Measurements from ENCODE around the gene CCR1.
"Not testable (repeated sequence)": the region's sequence is repeated elsewhere in the genome, so short reads cannot be mapped to it uniquely, and the experiment has no call there.

CCR1 gene

DNA sequence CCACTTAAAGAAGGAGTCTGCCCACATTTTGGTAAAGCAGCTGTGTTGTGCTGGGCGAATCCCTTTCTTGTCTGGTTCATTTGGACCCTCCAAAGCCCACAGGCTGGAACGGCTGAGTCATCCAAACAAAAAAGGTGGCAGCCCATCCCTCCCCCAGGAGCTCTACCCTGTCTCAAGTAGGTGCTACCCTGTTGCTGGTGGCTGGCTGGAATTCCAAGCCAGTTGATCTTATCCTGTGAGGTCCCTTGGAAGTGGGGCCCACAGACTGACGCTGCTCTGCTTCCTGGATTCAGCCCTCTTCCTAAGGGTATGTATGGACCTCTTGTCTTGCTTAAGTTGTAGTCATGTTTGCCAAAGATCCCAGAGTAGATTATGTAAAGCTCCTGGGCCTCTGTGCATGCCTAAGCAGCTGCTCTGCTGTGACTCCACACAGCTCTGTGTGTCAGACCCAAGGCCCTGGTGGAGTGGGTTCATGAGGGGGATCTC is 44.5 kb downstream of the CCR1 start:
- TF ChIP-seq, protein P1, sequence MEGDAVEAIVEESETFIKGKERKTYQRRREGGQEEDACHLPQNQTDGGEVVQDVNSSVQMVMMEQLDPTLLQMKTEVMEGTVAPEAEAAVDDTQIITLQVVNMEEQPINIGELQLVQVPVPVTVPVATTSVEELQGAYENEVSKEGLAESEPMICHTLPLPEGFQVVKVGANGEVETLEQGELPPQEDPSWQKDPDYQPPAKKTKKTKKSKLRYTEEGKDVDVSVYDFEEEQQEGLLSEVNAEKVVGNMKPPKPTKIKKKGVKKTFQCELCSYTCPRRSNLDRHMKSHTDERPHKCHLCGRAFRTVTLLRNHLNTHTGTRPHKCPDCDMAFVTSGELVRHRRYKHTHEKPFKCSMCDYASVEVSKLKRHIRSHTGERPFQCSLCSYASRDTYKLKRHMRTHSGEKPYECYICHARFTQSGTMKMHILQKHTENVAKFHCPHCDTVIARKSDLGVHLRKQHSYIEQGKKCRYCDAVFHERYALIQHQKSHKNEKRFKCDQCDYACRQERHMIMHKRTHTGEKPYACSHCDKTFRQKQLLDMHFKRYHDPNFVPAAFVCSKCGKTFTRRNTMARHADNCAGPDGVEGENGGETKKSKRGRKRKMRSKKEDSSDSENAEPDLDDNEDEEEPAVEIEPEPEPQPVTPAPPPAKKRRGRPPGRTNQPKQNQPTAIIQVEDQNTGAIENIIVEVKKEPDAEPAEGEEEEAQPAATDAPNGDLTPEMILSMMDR (IDR thresholded peaks at IDR 0.05; ENCODE audit: poor library complexity, severe bottlenecking) = no peak
- peaks cover 15% of the 10 kb centered on the region for H3K4me1 ChIP-seq (ENCODE audit: insufficient read depth, poor library complexity, severe bottlenecking)
- H3K27me3 ChIP-seq (ENCODE audit: insufficient read depth, poor library complexity, severe bottlenecking) = no peaks in the 10 kb centered on the region
- peaks cover 2% of the 10 kb centered on the region for H3K9me3 ChIP-seq (ENCODE audit: severe bottlenecking)
- DNase-seq (ENCODE audit: low spot score) (no peak), ATAC-seq (ENCODE audit: low read depth) (peak; percentile 82)
- no peaks in the 10 kb centered on the region for H3K36me3 ChIP-seq (ENCODE audit: low read depth)
- no peak overlapping the region for H3K4me3 ChIP-seq (ENCODE audit: severe bottlenecking)
- peak overlapping the region; percentile 77 for H3K27ac ChIP-seq (ENCODE audit: poor library complexity, severe bottlenecking)

DNA sequence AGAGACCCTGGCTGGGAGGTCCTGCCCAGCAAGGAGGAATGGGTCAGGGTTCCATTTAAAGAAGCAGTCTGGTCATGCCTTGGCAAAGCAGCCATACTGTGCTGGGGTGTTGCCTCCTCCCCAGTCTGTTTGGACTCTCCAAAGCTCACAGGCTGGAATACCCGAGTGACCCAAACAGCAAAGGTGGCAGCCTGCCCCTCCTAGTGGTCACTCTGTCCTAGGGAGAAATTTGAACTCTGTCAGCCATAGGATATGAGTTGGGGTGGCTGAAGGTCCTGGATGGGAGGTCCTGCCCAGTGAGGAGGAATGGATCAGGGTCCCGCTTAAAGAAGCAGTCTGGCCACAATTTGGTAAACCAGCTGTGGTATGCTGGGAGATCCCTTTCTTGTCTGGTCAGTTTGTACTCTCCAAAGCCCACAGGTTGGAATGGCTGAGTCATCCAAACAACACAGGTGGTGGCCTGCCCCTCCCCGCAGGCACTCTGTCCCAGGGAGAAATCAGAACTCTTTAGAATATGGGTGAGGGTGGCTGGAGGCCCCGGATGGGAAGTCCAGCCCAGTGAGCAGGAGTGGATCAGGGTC is 45.0 kb downstream of the CCR1 start:
- Histone ChIP-seq H3K4me3 (ENCODE audit: severe bottlenecking) (no peak overlapping the region), H3K36me3 (ENCODE audit: low read depth) (no peaks in the 10 kb centered on the region), H3K4me1 (ENCODE audit: insufficient read depth, poor library complexity, severe bottlenecking) (peaks cover 15% of the 10 kb centered on the region), H3K9me3 (ENCODE audit: severe bottlenecking) (peaks cover 3% of the 10 kb centered on the region), H3K27me3 (ENCODE audit: insufficient read depth, poor library complexity, severe bottlenecking) (no peaks in the 10 kb centered on the region), H3K27ac (ENCODE audit: poor library complexity, severe bottlenecking) (peak overlapping the region; percentile 77)
- TF ChIP-seq, protein P1 (IDR thresholded peaks at IDR 0.05; ENCODE audit: poor library complexity, severe bottlenecking) = peak; percentile 25
- ATAC-seq (ENCODE audit: low read depth) (peak; percentile 93), DNase-seq (ENCODE audit: low spot score) (peak; percentile 79)

DNA sequence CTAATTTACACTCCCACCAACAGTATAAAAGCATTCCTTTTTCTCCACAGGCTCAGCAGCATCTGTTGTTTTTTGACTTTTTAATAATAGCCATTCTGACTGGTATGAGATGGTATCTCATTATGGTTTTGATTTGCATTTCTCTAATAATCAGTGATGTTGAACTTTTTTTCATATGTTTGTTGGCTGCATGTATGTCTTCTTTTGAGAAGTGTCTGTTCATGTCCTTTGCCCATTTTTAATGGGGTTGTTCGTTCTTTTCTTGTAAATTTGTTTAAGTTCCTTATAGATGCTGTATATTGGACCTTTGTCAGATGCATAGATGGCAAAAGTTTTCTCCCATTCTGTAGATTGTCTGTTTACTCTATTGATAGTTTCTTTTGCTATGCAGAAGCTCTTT is 50.4 kb downstream of the CCR1 start:
- not testable (repeated sequence) for H3K9me3 ChIP-seq (ENCODE audit: severe bottlenecking); DNase-seq (ENCODE audit: low spot score); H3K27ac ChIP-seq (ENCODE audit: poor library complexity, severe bottlenecking); H3K4me3 ChIP-seq (ENCODE audit: severe bottlenecking); ATAC-seq (ENCODE audit: low read depth); H3K4me1 ChIP-seq (ENCODE audit: insufficient read depth, poor library complexity, severe bottlenecking); H3K27me3 ChIP-seq (ENCODE audit: insufficient read depth, poor library complexity, severe bottlenecking); H3K36me3 ChIP-seq (ENCODE audit: low read depth)

DNA sequence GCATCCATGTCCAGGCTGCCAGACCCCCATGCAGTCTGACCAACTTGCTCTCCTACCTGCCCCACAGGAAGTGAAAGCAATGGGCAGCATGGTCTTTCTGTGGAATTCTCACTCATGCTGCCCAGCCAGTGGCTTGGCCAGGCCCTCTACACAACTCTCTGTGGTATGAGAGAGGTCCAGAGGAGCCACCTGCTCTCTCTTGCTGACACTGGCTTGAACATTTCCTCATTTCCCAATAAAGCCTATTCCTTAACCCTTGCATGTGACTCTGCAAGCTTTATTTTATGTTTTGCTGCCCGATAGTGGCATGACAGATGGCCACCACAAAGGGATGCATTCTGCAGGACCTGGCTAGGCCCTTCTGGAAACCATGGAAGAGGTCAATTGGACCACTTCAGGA is 53.8 kb downstream of the CCR1 start:
- no peak for ATAC-seq (ENCODE audit: low read depth)
- no peaks in the 10 kb centered on the region for H3K36me3 ChIP-seq (ENCODE audit: low read depth)
- no peaks in the 10 kb centered on the region for H3K4me1 ChIP-seq (ENCODE audit: insufficient read depth, poor library complexity, severe bottlenecking)
- DNase-seq (ENCODE audit: low spot score) = no peak
- H3K27me3 ChIP-seq (ENCODE audit: insufficient read depth, poor library complexity, severe bottlenecking) = no peaks in the 10 kb centered on the region
- H3K27ac ChIP-seq (ENCODE audit: poor library complexity, severe bottlenecking) = no peak overlapping the region
- TF ChIP-seq, protein P1 (IDR thresholded peaks at IDR 0.05; ENCODE audit: poor library complexity, severe bottlenecking) = no peak
- H3K9me3 ChIP-seq (ENCODE audit: severe bottlenecking) = peaks cover 2% of the 10 kb centered on the region
- no peak overlapping the region for H3K4me3 ChIP-seq (ENCODE audit: severe bottlenecking)

All from RWPE2 (cell line).